Measurements from ENCODE around the gene SH2B3. TPM values are rescaled to one million over a fixed set of nuclear protein-coding genes. Genes with fewer than 3 reads are reported as not detected.

SH2B3 gene
- total and polyA plus RNA-seq, 9 donors = 9.1 to 20.7 (median 15.7) TPM

DNA sequence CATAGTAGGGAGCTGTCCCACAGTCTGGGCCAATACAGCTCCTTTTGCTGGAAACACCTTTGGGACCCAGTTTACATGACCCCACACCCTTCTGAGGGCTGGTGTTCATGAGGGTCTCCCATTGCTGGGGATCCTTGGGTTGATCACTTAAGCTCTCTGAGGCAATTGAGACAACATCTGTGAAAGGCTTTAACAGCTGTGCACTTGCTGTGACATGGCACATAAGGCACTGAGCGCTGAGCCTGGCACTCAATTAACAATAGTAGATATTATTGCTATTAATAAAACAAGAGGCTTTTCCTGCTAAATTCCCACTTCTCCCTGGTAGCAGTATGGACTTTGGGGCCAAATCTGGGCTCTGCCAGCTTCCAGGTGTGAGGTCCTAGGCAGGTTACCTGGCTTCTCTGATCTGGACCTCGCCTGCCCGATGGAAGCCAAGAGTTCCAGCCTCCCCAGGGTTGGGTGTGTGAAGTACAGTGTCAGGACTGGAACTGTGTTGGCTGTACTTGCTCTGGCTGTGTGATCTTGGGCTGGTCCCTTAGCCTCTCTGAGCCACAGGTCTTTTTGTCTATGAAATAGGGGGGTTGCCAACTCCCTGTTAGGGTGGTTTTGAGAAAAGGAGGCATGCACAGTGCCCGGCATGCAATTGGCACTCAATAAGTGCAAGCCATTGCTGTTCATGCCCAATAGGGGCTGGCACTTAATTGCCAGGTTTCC lies 3.1 kb downstream of the SH2B3 start:
- WGBS (ENCODE audit: insufficient coverage) = 93% methylated on average over 3 of the region's 4 CpGs
- peak overlapping the region; percentile 47 for H3K27ac ChIP-seq (ENCODE audit: low read length)
- DNase-seq = no peak
- H3K36me3 ChIP-seq (ENCODE audit: control insufficient read depth, insufficient read depth, low read length) = no peaks in the 10 kb centered on the region
- peak overlapping the region; percentile 84 for H3K4me3 ChIP-seq (ENCODE audit: low read length)
- H3K9me3 ChIP-seq (replicated peaks; ENCODE audit: control insufficient read depth, low read depth, low read length) = no peaks in the 10 kb centered on the region
- peaks cover 82% of the 10 kb centered on the region for H3K4me1 ChIP-seq (ENCODE audit: control insufficient read depth, insufficient read depth, low read length)
- peaks cover 15% of the 10 kb centered on the region for H3K27me3 ChIP-seq (ENCODE audit: control insufficient read depth, insufficient read depth, low read length)

DNA sequence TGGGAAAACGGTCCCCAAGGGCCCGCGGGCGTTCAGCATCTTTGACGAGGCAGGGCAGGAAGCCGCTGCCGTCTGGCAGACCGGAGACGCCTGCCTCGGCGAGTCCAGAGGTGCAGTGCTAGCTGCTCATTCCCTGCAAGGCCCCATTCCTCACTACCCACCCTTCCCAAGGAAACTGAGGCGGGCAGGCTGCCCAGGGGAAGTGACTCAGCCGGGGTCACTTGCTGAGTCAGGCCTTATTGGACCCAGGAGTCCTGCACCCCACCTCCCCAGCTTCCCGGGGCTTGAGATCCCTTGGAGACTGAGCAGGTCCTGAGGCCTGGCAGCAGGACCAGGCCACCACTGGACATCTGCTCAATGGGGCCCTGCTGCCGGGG lies 3.7 kb downstream of the SH2B3 start:
- H3K27ac ChIP-seq (ENCODE audit: low read length) = peak overlapping the region; percentile 62
- H3K4me1 ChIP-seq (ENCODE audit: control insufficient read depth, insufficient read depth, low read length) = peaks cover 81% of the 10 kb centered on the region
- peak overlapping the region; percentile 17 for H3K4me3 ChIP-seq (ENCODE audit: low read length)
- WGBS (ENCODE audit: insufficient coverage) = 28% methylated on average over 12 of the region's 15 CpGs
- no peaks in the 10 kb centered on the region for H3K36me3 ChIP-seq (ENCODE audit: control insufficient read depth, insufficient read depth, low read length)
- no peak for DNase-seq
- H3K27me3 ChIP-seq (ENCODE audit: control insufficient read depth, insufficient read depth, low read length) = peaks cover 15% of the 10 kb centered on the region
- H3K9me3 ChIP-seq (replicated peaks; ENCODE audit: control insufficient read depth, low read depth, low read length) = no peaks in the 10 kb centered on the region

DNA sequence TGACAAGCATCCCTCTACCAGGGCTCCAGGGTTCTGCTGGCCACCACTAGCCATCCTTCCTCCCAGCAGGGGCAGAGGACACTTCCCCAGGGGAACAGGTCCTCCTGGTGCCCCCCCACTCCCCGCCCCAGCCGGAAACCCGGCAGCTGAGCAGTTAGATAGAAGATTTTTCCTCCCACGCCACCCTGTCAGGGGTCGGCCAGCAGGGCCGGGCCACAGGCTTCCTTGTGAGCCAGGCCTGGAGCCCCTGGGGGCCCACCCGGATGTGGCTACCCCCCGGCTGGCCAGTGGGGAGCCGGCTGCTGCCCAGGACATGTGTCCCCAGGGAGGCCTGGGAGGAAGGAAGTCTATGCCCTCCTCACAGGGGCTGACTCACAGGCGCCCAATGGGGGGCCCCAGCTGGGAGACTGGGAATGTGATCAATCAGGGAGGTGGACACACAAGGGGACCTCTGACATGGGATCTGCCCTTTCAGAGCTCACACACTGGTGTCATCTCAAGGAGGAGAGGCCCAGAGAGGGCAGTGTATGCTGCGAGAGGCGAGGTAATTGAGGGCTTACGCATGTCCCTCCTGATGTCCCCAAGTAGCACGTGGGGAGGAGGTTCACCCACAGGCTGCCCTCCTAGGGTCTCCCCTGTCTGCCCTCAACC lies 4.2 kb downstream of the SH2B3 start:
- 24% methylated on average over 3 of the region's 14 CpGs for WGBS (ENCODE audit: insufficient coverage)
- peaks cover 77% of the 10 kb centered on the region for H3K4me1 ChIP-seq (ENCODE audit: control insufficient read depth, insufficient read depth, low read length)
- no peak overlapping the region for H3K4me3 ChIP-seq (ENCODE audit: low read length)
- H3K27me3 ChIP-seq (ENCODE audit: control insufficient read depth, insufficient read depth, low read length) = peaks cover 10% of the 10 kb centered on the region
- no peaks in the 10 kb centered on the region for H3K36me3 ChIP-seq (ENCODE audit: control insufficient read depth, insufficient read depth, low read length)
- DNase-seq = peak; percentile 64
- H3K9me3 ChIP-seq (replicated peaks; ENCODE audit: control insufficient read depth, low read depth, low read length) = no peaks in the 10 kb centered on the region
- peak overlapping the region; percentile 62 for H3K27ac ChIP-seq (ENCODE audit: low read length)

GRCh38 chr12:111410431-111411184 lies 4.9 kb downstream of the SH2B3 start:
- H3K4me1 ChIP-seq (ENCODE audit: control insufficient read depth, insufficient read depth, low read length) = peaks cover 70% of the 10 kb centered on the region
- H3K36me3 ChIP-seq (ENCODE audit: control insufficient read depth, insufficient read depth, low read length) = no peaks in the 10 kb centered on the region
- H3K27me3 ChIP-seq (ENCODE audit: control insufficient read depth, insufficient read depth, low read length) = peaks cover 5% of the 10 kb centered on the region
- H3K27ac ChIP-seq (ENCODE audit: low read length) = peak overlapping the region; percentile 62
- WGBS (ENCODE audit: insufficient coverage) = 45% methylated on average over 10 of the region's 12 CpGs
- no peaks in the 10 kb centered on the region for H3K9me3 ChIP-seq (replicated peaks; ENCODE audit: control insufficient read depth, low read depth, low read length)
- H3K4me3 ChIP-seq (ENCODE audit: low read length) = no peak overlapping the region
- no peak for DNase-seq

GRCh38 chr12:111411185-111411764 lies 5.6 kb downstream of the SH2B3 start:
- Histone ChIP-seq H3K9me3 (replicated peaks; ENCODE audit: control insufficient read depth, low read depth, low read length) (no peaks in the 10 kb centered on the region), H3K4me3 (ENCODE audit: low read length) (no peak overlapping the region), H3K27ac (ENCODE audit: low read length) (peak overlapping the region; percentile 3), H3K36me3 (ENCODE audit: control insufficient read depth, insufficient read depth, low read length) (no peaks in the 10 kb centered on the region), H3K27me3 (ENCODE audit: control insufficient read depth, insufficient read depth, low read length) (peaks cover 4% of the 10 kb centered on the region), H3K4me1 (ENCODE audit: control insufficient read depth, insufficient read depth, low read length) (peaks cover 69% of the 10 kb centered on the region)
- no peak for DNase-seq
- WGBS (ENCODE audit: insufficient coverage) = 72% methylated on average over 4 of the region's 8 CpGs

DNA sequence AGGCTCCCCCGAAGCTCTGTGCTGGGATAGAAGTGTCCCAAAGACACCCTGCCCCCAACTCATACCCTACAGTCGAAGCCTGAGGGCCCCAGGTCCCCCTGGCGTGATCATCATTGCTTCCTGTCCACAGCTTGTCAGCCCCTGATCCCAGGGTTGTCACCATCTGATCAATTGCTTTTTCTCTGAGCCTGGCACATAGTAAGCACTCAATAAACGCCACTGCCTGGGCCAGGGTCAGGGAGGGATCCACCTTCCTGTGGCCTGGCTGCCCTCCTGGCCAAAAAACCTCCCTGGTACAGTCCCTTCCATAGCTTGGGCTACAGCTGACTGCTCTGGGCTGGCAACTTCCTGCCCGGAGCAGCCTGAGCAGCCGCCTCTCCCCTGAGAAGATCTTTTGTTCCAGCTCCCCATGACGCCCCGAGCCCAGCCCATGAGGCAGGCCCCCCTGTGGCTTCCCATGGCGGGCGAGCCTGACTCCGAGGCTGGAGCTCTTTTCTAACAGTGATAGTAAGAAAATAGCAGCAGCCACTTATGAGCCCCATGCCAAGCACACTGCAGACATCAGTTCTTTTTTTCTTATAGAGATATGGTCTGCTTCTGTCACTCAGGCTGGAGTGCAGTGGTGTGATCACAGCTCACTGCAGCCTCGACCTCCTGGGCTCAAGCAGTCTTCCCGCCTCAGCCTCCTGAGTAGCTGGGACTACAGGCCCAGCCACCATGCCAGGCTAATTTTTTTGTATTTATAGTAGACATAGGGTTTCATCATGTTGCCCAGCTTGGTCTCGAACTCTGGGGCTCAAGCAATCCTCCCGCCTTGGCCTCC lies 6.5 kb downstream of the SH2B3 start:
- Histone ChIP-seq H3K9me3 (replicated peaks; ENCODE audit: control insufficient read depth, low read depth, low read length) (no peaks in the 10 kb centered on the region), H3K27me3 (ENCODE audit: control insufficient read depth, insufficient read depth, low read length) (no peaks in the 10 kb centered on the region), H3K27ac (ENCODE audit: low read length) (peak overlapping the region; percentile 65), H3K36me3 (ENCODE audit: control insufficient read depth, insufficient read depth, low read length) (no peaks in the 10 kb centered on the region), H3K4me3 (ENCODE audit: low read length) (no peak overlapping the region), H3K4me1 (ENCODE audit: control insufficient read depth, insufficient read depth, low read length) (peaks cover 59% of the 10 kb centered on the region)
- 44% methylated on average over 9 of the region's 15 CpGs for WGBS (ENCODE audit: insufficient coverage)
- no peak for DNase-seq

- WGBS (ENCODE audit: insufficient coverage) = 29% methylated on average over 2 of the region's 6 CpGs
- no peak overlapping the region for H3K4me3 ChIP-seq (ENCODE audit: low read length)
- H3K36me3 ChIP-seq (ENCODE audit: control insufficient read depth, insufficient read depth, low read length) = no peaks in the 10 kb centered on the region
- H3K27me3 ChIP-seq (ENCODE audit: control insufficient read depth, insufficient read depth, low read length) = no peaks in the 10 kb centered on the region
- no peaks in the 10 kb centered on the region for H3K9me3 ChIP-seq (replicated peaks; ENCODE audit: control insufficient read depth, low read depth, low read length)
- no peak overlapping the region for H3K27ac ChIP-seq (ENCODE audit: low read length)
- peaks cover 52% of the 10 kb centered on the region for H3K4me1 ChIP-seq (ENCODE audit: control insufficient read depth, insufficient read depth, low read length)
- no peak for DNase-seq
Observed at GRCh38 chr12:111412830-111413441, 7.2 kb downstream of the SH2B3 start.

DNA sequence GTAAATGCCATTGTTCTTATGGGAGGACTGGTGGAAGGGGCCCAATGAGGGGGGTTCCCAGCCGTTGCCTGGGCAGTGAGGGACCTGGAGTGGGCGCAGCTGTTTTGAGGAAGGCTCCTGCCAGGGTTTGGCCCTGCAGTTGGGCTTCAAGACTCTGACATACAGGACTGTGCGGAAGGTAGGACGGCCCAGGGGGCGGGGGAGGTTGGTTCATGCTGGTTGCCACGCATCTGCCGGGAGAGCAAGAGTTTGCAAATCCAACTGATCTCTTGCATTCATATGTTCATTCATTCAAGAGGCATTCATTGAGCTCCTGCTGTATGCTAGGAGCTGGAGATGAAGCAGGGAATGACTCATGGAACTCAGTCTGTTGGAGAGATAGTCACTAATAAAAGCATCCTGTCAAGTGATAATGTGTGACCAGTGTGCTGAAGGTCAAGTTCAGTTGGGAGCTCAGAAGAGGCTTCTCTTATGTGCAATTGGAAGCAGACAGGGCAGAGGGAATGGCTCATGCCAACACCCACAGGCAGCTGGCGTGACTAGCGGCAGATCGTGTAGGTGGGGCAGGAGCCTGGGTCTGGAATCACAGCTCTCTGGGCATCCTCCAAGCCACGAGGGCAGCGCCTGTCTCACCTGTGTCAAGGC lies 7.8 kb downstream of the SH2B3 start:
- 65% methylated on average over 5 of the region's 12 CpGs for whole genome bisulfite sequencing (ENCODE audit: insufficient coverage)
- Histone ChIP-seq H3K4me3 (ENCODE audit: low read length) (no peak overlapping the region), H3K9me3 (replicated peaks; ENCODE audit: control insufficient read depth, low read depth, low read length) (no peaks in the 10 kb centered on the region), H3K36me3 (ENCODE audit: control insufficient read depth, insufficient read depth, low read length) (no peaks in the 10 kb centered on the region), H3K27ac (ENCODE audit: low read length) (no peak overlapping the region), H3K27me3 (ENCODE audit: control insufficient read depth, insufficient read depth, low read length) (no peaks in the 10 kb centered on the region), H3K4me1 (ENCODE audit: control insufficient read depth, insufficient read depth, low read length) (peaks cover 46% of the 10 kb centered on the region)
- no peak for DNase-seq

- 88% methylated on average over 6 of the region's 7 CpGs for WGBS (ENCODE audit: insufficient coverage)
- peaks cover 34% of the 10 kb centered on the region for H3K4me1 ChIP-seq (ENCODE audit: control insufficient read depth, insufficient read depth, low read length)
Observed at GRCh38 chr12:111414711-111415252, 9.1 kb downstream of the SH2B3 start.

More at GRCh38 chr12:111414711-111415252, 9.1 kb downstream of the SH2B3 start:
- no peak overlapping the region for H3K27ac ChIP-seq (ENCODE audit: low read length)
- H3K27me3 ChIP-seq (ENCODE audit: control insufficient read depth, insufficient read depth, low read length) = no peaks in the 10 kb centered on the region
- H3K9me3 ChIP-seq (replicated peaks; ENCODE audit: control insufficient read depth, low read depth, low read length) = no peaks in the 10 kb centered on the region
- no peaks in the 10 kb centered on the region for H3K36me3 ChIP-seq (ENCODE audit: control insufficient read depth, insufficient read depth, low read length)
- DNase-seq = no peak
- H3K4me3 ChIP-seq (ENCODE audit: low read length) = no peak overlapping the region
